GM21737 (cell line): ENCODE data around the gene ANKS1B.

Experiments used
- ATAC-seq: cut with Tn5 transposase; IDR thresholded peaks from one replicate; pipeline ENCODE4 v1.9.1; 2021; ENCODE audit warnings: mild to moderate bottlenecking, moderate library complexity; ENCODE audit not compliant: unreplicated experiment

The ANKS1B gene

DNA sequence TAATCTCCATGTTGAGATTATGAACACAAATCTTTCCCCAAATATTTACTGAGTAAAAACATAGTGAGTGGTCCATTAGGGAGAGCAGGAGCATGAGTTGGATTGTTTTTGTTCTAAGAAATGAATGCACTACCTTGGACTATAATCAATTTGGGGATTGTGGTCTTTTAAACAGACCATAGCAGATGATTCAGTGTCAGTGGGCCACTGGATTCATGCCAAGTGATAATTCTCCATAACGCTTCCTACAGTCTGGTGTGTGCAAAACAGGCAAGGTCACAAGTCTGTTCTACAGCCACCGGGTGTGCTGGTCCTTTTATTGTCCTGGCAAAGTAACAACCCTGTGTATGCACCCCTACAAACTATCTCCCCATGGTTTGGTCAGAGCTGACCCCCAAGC, 1073.3 kb downstream of the ANKS1B start:
- ATAC-seq, result no peak

DNA sequence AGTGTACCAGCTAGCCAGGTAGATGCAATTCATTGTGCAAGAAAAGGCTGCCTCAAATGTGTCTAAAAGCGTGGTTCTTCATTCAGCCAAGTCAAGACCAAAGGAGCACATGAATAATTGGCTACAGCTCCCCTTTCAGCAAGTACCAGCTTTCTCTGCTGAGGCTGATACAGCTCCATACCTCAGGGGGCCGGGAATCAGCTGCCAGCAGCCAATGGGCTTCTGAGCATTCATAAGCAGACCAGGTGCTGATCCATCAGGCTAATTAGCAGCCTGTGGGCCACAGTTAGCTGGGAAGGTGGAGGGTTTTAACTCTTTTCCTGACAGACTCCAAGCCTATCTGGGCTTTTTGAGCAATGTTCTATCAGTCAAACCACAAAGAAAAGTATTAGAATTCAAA, 1075.0 kb downstream of the ANKS1B start:
- ATAC-seq, result no peak

- no peak for ATAC-seq
Measured at GRCh38 chr12:98908866-98909265, 1075.9 kb downstream of the ANKS1B start.

DNA sequence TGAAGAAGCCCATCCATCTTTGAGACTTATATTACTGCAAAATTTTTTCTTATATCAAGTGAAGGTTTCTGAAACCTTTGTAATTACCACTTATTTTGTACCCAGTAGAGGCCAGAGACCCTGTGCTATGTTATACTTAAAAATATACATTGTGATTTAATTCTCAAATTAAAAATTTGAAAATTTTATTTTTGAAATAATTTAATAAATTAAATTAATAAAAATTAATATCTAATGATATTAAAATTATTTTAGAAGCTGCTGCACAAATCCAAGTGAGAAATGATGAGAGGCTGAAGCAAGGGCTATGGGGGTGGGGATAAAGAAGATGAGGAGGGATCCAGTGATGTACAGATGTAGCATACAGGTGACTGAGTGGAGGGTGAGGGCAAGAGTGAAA, 1080.9 kb downstream of the ANKS1B start:
- no peak for ATAC-seq

DNA sequence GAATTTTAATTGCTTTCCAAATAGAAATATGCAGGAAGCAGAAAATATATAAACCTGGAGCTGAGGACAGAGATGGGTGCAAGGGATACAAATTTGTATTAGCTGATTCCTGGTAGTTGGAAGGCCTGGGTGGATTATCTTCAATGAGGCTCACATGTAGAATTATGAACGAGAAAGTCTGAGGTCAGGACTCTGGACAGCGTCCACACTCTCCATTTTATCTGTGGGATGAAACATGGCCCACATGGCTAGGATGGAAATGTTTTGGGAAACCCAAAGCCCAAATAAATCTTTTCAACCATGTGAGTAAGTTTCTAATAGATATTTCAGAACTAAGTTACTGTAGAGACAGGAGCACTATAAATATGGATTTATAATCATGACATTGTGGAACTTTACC, 1083.5 kb downstream of the ANKS1B start:
- ATAC-seq, result no peak

- no peak for ATAC-seq
Measured at GRCh38 chr12:98896938-98897337, 1087.8 kb downstream of the ANKS1B start.

- ATAC-seq, result no peak
Measured at GRCh38 chr12:98895086-98895651, 1089.6 kb downstream of the ANKS1B start.

DNA sequence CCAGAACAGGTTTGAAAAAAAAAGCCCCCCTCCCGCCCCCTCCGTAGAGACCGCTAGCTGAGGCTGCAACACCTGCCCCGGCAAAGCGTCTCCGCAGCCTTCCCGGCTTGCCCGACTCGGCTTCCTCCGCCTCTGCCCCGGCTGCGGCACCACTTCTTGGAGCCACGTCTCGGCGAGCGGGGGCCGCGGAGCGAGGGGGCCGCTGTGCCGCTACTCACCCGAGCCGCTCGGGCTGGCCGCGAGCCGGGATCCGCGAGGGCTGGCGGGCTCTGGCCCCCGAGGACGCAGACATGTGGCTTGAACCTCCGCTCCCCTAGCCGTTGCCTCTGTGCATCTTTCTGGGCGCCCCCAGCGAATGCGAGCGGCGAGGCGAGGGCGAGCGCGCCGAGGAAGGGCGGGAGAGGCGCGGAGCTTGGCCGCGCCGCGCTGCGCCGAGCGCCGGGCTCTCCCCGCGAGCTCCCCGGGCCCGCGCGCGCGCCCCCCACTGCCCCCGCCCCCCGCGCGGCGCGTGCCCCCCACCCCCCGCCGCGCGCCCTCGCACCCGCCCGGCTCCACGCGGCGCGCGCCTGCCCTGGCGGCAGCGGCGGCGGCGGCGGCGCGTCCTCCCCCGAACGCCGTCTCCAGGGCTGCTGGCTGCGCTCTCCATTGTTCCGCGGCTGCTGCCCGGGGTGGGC, 1090.2 kb downstream of the ANKS1B start:
- ATAC-seq, result no peak

DNA sequence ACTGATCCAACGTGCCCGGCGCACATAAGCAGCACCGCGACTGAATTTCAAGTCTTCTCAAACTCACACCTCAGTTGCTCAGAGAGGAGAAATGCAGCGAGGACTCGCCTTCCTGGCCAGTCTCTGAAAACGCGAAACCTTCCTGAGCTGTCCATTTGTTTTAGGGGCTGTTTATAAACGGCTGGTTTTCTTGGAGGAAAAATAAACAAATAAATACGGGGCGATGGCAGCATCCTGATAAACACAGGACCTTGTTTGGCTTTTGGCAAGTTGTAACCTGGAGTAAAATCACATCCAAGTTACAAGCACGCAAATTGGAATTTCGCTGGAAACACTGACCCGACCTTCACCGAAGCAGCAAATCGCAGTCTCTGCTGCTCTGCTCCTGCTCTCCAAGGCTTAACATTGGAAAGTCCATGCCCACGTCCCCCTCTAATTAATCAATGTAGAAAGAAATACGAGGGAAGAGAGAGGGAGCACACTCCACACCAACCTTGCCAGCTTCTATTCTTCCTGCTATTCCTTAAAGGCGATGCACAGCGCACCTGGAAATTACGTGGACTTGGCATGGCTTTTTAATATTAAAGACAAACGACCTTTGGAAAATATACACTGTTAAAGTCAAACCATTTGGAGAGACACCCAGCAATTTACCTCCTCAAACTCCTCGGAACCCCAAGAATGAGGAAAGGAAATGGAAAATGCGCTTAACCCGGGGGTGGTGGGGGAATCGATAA, 1090.9 kb downstream of the ANKS1B start:
- ATAC-seq, result no peak

DNA sequence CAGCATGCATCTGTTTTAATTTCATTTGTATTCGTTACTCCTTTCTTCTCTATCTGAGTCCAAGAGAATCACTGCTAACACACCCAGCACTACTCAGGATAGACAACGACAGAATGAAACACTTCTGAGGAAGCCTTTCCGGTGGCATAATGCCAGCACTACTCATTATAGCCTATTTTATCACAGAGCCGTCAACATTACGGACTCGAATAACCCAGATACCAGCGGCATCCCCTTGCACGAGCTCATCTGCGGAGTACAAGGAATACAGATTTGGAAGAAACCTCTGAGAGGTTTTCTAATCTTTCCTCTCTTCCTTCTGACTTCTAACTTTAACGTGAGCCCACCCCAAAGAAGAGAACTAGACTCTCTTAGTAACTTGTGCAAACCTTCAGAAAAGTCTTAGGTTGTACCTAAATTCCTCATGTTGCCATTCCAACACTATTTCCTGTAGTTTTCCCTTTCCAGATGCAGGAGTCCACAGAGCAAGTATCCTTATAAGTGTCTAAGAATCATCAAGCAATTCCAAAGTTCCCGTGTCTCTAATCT, 1091.5 kb downstream of the ANKS1B start:
- ATAC-seq, result no peak

GRCh38 chr12:98885778-98886177, 1099.0 kb downstream of the ANKS1B start:
- no peak for ATAC-seq

- no peak for ATAC-seq
Measured at GRCh38 chr12:98883231-98883630, 1101.5 kb downstream of the ANKS1B start.

GRCh38 chr12:98882526-98882925, 1102.2 kb downstream of the ANKS1B start:
- ATAC-seq, result no peak

DNA sequence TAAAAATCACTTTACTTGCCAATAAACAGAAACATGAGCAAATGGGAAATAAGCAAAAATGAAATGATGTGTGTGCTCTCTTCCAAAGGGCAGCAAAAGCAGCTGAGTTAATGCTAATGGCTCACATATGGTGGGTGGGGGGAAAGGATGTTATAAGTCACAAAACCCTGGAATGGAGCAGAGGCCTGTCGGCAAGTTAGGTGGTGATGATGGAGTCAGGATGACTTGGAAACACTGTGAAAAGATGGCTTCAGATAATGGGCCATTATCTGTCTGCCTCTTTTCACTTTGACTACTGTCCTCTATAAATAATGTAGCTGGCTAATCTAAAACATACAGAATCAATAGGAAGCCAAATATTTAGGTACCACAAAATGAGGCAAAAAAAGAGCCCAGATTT, 1111.0 kb downstream of the ANKS1B start:
- ATAC-seq, result no peak

DNA sequence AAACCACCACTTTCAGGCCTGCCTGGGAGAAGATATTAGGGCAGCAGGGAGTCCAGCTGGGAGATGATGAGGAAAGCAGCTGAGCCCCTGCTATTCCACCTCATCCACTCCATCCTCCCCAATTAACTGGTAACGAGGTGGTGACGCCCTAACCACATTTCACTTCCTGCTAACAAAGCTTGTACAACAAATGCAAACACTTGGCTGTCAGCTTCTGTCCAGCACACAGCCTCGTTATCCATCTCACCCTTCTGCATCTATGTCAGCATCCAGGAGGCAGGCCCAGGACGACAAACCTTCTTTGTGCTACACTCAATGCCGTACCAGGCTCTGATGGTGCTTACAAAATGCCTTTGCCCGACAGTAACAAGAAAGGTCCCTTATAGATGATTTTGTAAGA, 1114.2 kb downstream of the ANKS1B start:
- no peak for ATAC-seq

DNA sequence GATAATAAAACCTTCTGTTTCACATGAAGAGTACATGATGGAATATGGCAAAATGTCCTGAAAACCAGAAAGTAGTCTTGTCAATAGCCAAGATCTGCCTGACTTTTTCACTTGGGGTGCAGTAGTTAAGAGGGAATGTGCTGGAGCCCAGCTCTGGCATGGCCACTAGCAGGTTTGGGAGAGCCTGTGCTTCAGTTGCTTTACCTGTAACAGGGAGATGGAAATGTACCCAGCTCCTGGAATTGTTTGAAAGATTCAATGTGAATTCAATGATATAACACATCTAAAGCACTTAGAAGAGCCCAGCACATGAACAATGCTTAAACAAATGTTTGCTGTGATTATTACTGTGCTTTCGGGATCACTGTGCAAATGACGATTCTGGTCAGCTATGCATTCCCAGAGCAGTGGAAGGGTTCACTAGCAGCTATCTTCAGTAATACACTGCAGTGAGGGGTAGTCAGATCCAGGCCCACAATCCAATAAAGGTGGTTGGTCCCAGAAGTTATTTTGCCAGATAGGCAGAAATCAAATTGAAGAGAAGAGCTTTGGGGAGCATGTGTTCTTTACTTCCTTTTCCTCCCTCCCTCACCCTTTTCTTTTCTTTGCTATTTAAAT, 1114.7 kb downstream of the ANKS1B start:
- no peak for ATAC-seq

DNA sequence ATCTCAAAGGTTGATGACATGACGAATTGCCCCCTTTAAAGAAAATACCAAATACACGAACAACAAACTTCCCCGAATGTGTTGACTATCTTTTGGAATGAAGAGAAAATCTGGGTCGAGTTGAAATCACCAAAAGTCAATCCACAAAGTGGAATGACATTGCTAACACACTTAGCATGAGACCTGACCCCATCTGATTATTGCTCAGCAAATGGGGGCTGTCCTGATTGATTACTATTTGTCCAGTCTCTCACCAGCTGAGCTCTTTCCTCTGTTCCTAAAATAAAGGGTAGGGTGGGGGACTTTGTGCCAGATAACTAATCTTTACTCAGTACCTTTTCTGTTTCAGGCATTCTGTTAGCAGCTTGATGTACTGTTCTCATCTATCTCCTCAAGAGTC, 1116.2 kb downstream of the ANKS1B start:
- no peak for ATAC-seq

DNA sequence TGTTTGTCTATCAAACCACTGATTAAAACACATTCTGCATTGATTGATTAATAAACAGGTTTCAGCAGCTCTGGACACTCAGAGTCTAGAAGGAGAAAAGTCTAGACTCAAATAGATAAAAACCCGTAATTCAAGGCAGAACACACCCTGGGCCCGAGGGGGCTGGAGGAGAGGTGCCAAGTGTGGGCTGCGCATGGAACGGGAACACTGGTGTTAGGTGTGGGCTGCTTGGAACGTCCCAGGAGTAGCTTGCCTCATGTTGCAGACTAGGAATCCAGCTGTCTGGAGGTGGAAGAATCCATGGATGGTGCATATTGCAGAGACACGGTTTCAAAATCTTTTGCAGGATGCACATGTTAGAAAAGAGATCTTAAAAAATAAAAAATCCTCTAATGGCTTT, 1116.7 kb downstream of the ANKS1B start:
- no peak for ATAC-seq

GRCh38 chr12:98864363-98864762, 1120.4 kb downstream of the ANKS1B start:
- no peak for ATAC-seq

- ATAC-seq, result no peak
Measured at GRCh38 chr12:98863167-98863566, 1121.6 kb downstream of the ANKS1B start.

GRCh38 chr12:98861251-98861650, 1123.5 kb downstream of the ANKS1B start:
- no peak for ATAC-seq
